Measurements from ENCODE around the gene ATF1. TPM values are rescaled to one million over a fixed set of nuclear protein-coding genes. Genes with fewer than 3 reads are reported as not detected.

The ATF1 gene
- total and polyA plus RNA-seq, 2 of the 8 experiments (the other 6 are each of a cell fraction or from before 2014, with no cell fraction given) = 23.2 to 41.8 TPM

GRCh38 chr12:50745861-50746260 is 18.0 kb upstream of the ATF1 start:
- WGBS, 2 experiments (ENCODE audit: extremely low coverage in 1 of 2, insufficient coverage in 1 of 2, insufficient read length in 1 of 2, insufficient replicate concordance in 2 of 2, low coverage in 1 of 2, low lambda C conversion rate in 2 of 2, missing lambda C conversion rate in 1 of 2) = 88% methylated on average over 4 of the region's 4 CpGs; no CpG with 5 or more reads in 1 of the 2 experiments
- H3K9ac ChIP-seq (replicated peaks in 1 of 4; ENCODE audit: extremely low read depth in 1 of 4, low read depth in 3 of 4, low read length in 3 of 4) = no peak overlapping the region
- H4K20me1 ChIP-seq (replicated peaks in 1 of 2; ENCODE audit: control insufficient read depth in 1 of 2, insufficient read depth in 2 of 2, low read length in 2 of 2) = peaks cover 0 to 1% of the 10 kb centered on the region in 2 experiments
- no peak overlapping the region for H3K14ac ChIP-seq (ENCODE audit: insufficient read length)
- no peak overlapping the region for H2AFZ ChIP-seq (ENCODE audit: low read length)
- H3K18ac ChIP-seq (ENCODE audit: extremely low read depth, low read length) = no peak overlapping the region
- H3K79me1 ChIP-seq (ENCODE audit: low read depth, low read length) = no peaks in the 10 kb centered on the region
- no peak overlapping the region for H4K5ac ChIP-seq (ENCODE audit: insufficient read length, low read depth, low read length)
- H4K8ac ChIP-seq (ENCODE audit: extremely low read depth, insufficient read depth, low read length) = no peak overlapping the region
- no peaks in the 10 kb centered on the region for H3K79me2 ChIP-seq (ENCODE audit: control insufficient read depth in 1 of 2, insufficient read depth in 2 of 2, low read length in 2 of 2)
- H3K9me3 ChIP-seq (ENCODE audit: insufficient read depth in 2 of 2, low read depth in 1 of 2, low read length in 1 of 2) = no peaks in the 10 kb centered on the region
- H2BK5ac ChIP-seq (ENCODE audit: low read depth, low read length) = no peak overlapping the region
- H3K23ac ChIP-seq (ENCODE audit: insufficient read length) = no peak overlapping the region
- H3K27me3 ChIP-seq (replicated peaks in 1 of 4; ENCODE audit: control insufficient read depth in 3 of 4, extremely low read depth in 1 of 4, insufficient read depth in 3 of 4, low read length in 3 of 4) = no peaks in the 10 kb centered on the region
- no peak overlapping the region for H4K91ac ChIP-seq (replicated peaks; ENCODE audit: insufficient read length, low read length)
- no peak overlapping the region for H3K56ac ChIP-seq (replicated peaks; ENCODE audit: insufficient read length, low read depth, low read length)
- H3K4me3 ChIP-seq (ENCODE audit: extremely low read depth in 1 of 4, insufficient read depth in 2 of 4, low read depth in 3 of 4, low read length in 4 of 4) = no peak overlapping the region
- POLR2A ChIA-PET (ENCODE audit: partially characterized antibody) = no interaction called here
- H2BK120ac ChIP-seq (replicated peaks; ENCODE audit: low read depth, low read length) = no peak overlapping the region
- H3K36me3 ChIP-seq (ENCODE audit: control insufficient read depth in 2 of 4, insufficient read depth in 4 of 4, low read length in 3 of 4) = peaks cover 7 to 33% (median 18%) of the 10 kb centered on the region in 4 experiments; a peak in 6 of 8 replicates
- H2AK5ac ChIP-seq (ENCODE audit: low read depth, low read length) = no peak overlapping the region
- no peak overlapping the region for H2BK12ac ChIP-seq (ENCODE audit: low read depth, low read length)
- FAIRE-seq = no peak
- H3K4me1 ChIP-seq (replicated peaks in 1 of 4; ENCODE audit: control insufficient read depth in 3 of 4, insufficient read depth in 4 of 4, low read length in 3 of 4) = no peaks in the 10 kb centered on the region
- H3K4me2 ChIP-seq (ENCODE audit: insufficient read depth in 1 of 2, low read depth in 2 of 2, low read length in 2 of 2) = no peak overlapping the region
- no peak overlapping the region for H3K27ac ChIP-seq (ENCODE audit: low read depth, low read length)
- H2BK20ac ChIP-seq (ENCODE audit: low read length) = no peak overlapping the region
- no peak overlapping the region for H3K4ac ChIP-seq (replicated peaks; ENCODE audit: insufficient read length, low read depth, low read length)
- no peaks in the 10 kb centered on the region for H3K23me2 ChIP-seq (ENCODE audit: low read depth, low read length)
- DNase-seq (ENCODE audit: low read depth in 1 of 2, low spot score in 2 of 2) = no peak
- no peak overlapping the region for H2BK15ac ChIP-seq (ENCODE audit: low read length)
- CTCF ChIA-PET (ENCODE audit: partially characterized antibody) = interaction anchor here (1.2 kb wide), 1 partner anchor 19 kb away, joined by 4 read pairs; no protein-coding TSS in a partner anchor
- TF ChIP-seq NRF1 (IDR thresholded peaks at IDR 0.05; ENCODE audit: low read depth, low read length) = no peak
